Astrocyte (in vitro differentiated cells and primary cell): ENCODE measurements around the gene ASB7. TPM values are rescaled to one million over a fixed set of nuclear protein-coding genes. Genes with fewer than 3 reads are reported as not detected.

Experiments used
- DNase-seq: peaks from one replicate; pipeline ENCODE4 v3.0.0-alpha.2; 2010; ENCODE audit warnings: low read depth
- FAIRE-seq: peaks from 2 replicates; lab custom pipeline; 2011; peaks lifted over from hg19 to GRCh38; lab: Jason Lieb, UNC
- H2AFZ ChIP-seq: 2 replicates; pipeline ENCODE4 v1.6.0; 2012; ENCODE audit warnings: low read depth, low read length, inconsistent platforms
- H3K27ac ChIP-seq: 2 replicates; pipeline ENCODE4 v1.5.1; 2011; ENCODE audit warnings: low read depth, low read length, inconsistent platforms
- H3K27me3 ChIP-seq: 2 replicates; pipeline ENCODE4 v1.6.0; 2011; ENCODE audit warnings: low read length, inconsistent platforms; ENCODE audit not compliant: insufficient read depth
- H3K36me3 ChIP-seq: 2 replicates; pipeline ENCODE4 v1.5.1; 2011; ENCODE audit warnings: low read length, inconsistent platforms; ENCODE audit not compliant: insufficient read depth
- H3K4me1 ChIP-seq: 2 replicates; pipeline ENCODE4 v1.5.1; 2011; ENCODE audit warnings: low read length, inconsistent platforms; ENCODE audit not compliant: insufficient read depth
- H3K4me2 ChIP-seq: 2 replicates; pipeline ENCODE4 v1.6.0; 2012; ENCODE audit warnings: low read length, inconsistent platforms
- H3K4me3 ChIP-seq: 2 replicates; pipeline ENCODE4 v1.5.1; 2011; ENCODE audit warnings: low read depth, mild to moderate bottlenecking, low read length, inconsistent platforms; ENCODE audit not compliant: insufficient read depth
- H3K79me2 ChIP-seq: 2 replicates; pipeline ENCODE4 v1.6.0; 2012; ENCODE audit warnings: mild to moderate bottlenecking, low read length, inconsistent platforms; ENCODE audit not compliant: insufficient read depth
- H3K9ac ChIP-seq: 2 replicates; pipeline ENCODE4 v1.6.0; 2012; ENCODE audit warnings: mild to moderate bottlenecking, low read length, inconsistent platforms
- H3K9me3 ChIP-seq: 2 replicates; pipeline ENCODE4 v1.5.1; 2012; ENCODE audit warnings: low read depth, mild to moderate bottlenecking, low read length, inconsistent platforms; ENCODE audit not compliant: insufficient read depth
- H4K20me1 ChIP-seq: 2 replicates; pipeline ENCODE4 v1.6.0; 2012; ENCODE audit warnings: low read length, inconsistent platforms; ENCODE audit not compliant: insufficient read depth
- H3K27ac Mint-ChIP-seq: one replicate; pipeline ENCODE4 v1.8.0; 2021; ENCODE audit warnings: mild to moderate bottlenecking, mixed read lengths; ENCODE audit not compliant: unreplicated experiment
- H3K27me3 Mint-ChIP-seq: one replicate; pipeline ENCODE4 v1.8.0; 2021; ENCODE audit warnings: low read depth, mixed read lengths; ENCODE audit not compliant: unreplicated experiment
- H3K36me3 Mint-ChIP-seq: one replicate; pipeline ENCODE4 v1.8.0; 2021; ENCODE audit warnings: low read depth, mixed read lengths; ENCODE audit not compliant: unreplicated experiment
- H3K4me1 Mint-ChIP-seq: one replicate; pipeline ENCODE4 v1.8.0; 2021; ENCODE audit warnings: low read depth, mixed read lengths; ENCODE audit not compliant: unreplicated experiment
- H3K4me3 Mint-ChIP-seq: one replicate; pipeline ENCODE4 v1.8.0; 2021; ENCODE audit warnings: mild to moderate bottlenecking, moderate library complexity, mixed read lengths; ENCODE audit not compliant: unreplicated experiment
- H3K9me3 Mint-ChIP-seq: one replicate; pipeline ENCODE4 v1.8.0; 2021; ENCODE audit warnings: mild to moderate bottlenecking, mixed read lengths; ENCODE audit not compliant: unreplicated experiment
- EZH2 ChIP-seq: IDR thresholded peaks from 2 replicates; pipeline ENCODE4 v1.6.1; 2012; ENCODE audit warnings: mild to moderate bottlenecking, low read length, inconsistent platforms; ENCODE audit not compliant: insufficient read depth
- total RNA-seq: library from RNA; stranded (reverse); gene quantifications from 2 replicates; pipeline ENCODE4 v1.2.1, GENCODE V29; 2021
- TF ChIP-seq, protein P1 (sequence below): IDR thresholded peaks from 2 replicates; pipeline ENCODE4 v1.5.1; 2011; ENCODE audit warnings: low read depth, mild to moderate bottlenecking, inconsistent platforms, low read length, moderate library complexity; ENCODE audit not compliant: insufficient read depth

The ASB7 gene
- total RNA-seq, 1 donor from 2014 or later = 14.4 TPM

- H3K4me2 ChIP-seq = no peak overlapping the region
- DNase-seq (no peak), FAIRE-seq (no peak)
- Mint-ChIP-seq H3K27ac (no peak overlapping the region), H3K27me3 (peaks cover 12% of the 10 kb centered on the region), H3K9me3 (peaks cover 25% of the 10 kb centered on the region), H3K4me1 (peaks cover 9% of the 10 kb centered on the region), H3K4me3 (no peak overlapping the region), H3K36me3 (peaks cover 2% of the 10 kb centered on the region)
- no peaks in the 10 kb centered on the region for H3K9me3 ChIP-seq
- no peaks in the 10 kb centered on the region for H4K20me1 ChIP-seq
- no peaks in the 10 kb centered on the region for H3K27me3 ChIP-seq
- no peak overlapping the region for H3K9ac ChIP-seq
- no peaks in the 10 kb centered on the region for H3K79me2 ChIP-seq
- H3K36me3 ChIP-seq = no peaks in the 10 kb centered on the region
- no peak overlapping the region for H3K4me3 ChIP-seq
- TF ChIP-seq, protein P1, sequence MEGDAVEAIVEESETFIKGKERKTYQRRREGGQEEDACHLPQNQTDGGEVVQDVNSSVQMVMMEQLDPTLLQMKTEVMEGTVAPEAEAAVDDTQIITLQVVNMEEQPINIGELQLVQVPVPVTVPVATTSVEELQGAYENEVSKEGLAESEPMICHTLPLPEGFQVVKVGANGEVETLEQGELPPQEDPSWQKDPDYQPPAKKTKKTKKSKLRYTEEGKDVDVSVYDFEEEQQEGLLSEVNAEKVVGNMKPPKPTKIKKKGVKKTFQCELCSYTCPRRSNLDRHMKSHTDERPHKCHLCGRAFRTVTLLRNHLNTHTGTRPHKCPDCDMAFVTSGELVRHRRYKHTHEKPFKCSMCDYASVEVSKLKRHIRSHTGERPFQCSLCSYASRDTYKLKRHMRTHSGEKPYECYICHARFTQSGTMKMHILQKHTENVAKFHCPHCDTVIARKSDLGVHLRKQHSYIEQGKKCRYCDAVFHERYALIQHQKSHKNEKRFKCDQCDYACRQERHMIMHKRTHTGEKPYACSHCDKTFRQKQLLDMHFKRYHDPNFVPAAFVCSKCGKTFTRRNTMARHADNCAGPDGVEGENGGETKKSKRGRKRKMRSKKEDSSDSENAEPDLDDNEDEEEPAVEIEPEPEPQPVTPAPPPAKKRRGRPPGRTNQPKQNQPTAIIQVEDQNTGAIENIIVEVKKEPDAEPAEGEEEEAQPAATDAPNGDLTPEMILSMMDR = no peak
- TF ChIP-seq EZH2 = no peak
- peaks cover 5% of the 10 kb centered on the region for H3K4me1 ChIP-seq
- H3K27ac ChIP-seq = no peak overlapping the region
- H2AFZ ChIP-seq = no peak overlapping the region
These were observed 79.0 kb downstream of the ASB7 start for GRCh38 chr15:100681335-100681746.

GRCh38 chr15:100682468-100682867 is 80.1 kb downstream of the ASB7 start:
- H3K79me2 ChIP-seq = no peaks in the 10 kb centered on the region
- H3K4me1 Mint-ChIP-seq = peaks cover 9% of the 10 kb centered on the region
- no peak for FAIRE-seq

DNA sequence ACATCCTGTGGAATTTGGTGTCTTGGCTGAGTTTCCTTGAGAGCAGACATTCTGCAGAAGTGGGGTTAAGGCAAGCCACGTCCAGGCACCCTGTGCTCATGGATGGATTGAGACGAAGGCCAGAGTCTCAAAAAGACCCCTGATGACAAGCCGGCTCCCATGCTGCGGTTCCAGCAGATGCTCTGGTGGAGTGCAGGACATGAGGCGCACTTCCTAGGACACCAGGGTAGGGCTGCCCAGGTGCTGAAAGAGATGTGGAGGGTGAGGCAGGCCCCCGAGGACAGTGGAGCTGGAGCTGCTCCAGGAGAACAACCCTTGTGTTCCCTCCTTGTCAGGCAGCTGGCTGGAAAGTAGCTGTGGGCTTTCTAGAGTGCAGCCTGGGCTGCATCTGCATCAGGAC is 81.0 kb downstream of the ASB7 start:
- TF ChIP-seq, protein P1 = no peak
- no peak for TF ChIP-seq EZH2
- no peak for FAIRE-seq

More at GRCh38 chr15:100682468-100682867, 80.1 kb downstream of the ASB7 start:
- peaks cover 2% of the 10 kb centered on the region for H3K36me3 Mint-ChIP-seq
- Histone ChIP-seq H3K27me3 (no peaks in the 10 kb centered on the region), H3K9ac (no peak overlapping the region), H3K4me1 (peaks cover 12% of the 10 kb centered on the region), H3K4me2 (no peak overlapping the region), H2AFZ (no peak overlapping the region), H3K4me3 (no peak overlapping the region), H3K36me3 (no peaks in the 10 kb centered on the region), H3K27ac (no peak overlapping the region), H3K9me3 (no peaks in the 10 kb centered on the region), H4K20me1 (no peaks in the 10 kb centered on the region)
- no peak overlapping the region for H3K4me3 Mint-ChIP-seq
- H3K9me3 Mint-ChIP-seq = peaks cover 19% of the 10 kb centered on the region
- no peak for TF ChIP-seq EZH2
- TF ChIP-seq, protein P1 = no peak
- H3K27ac Mint-ChIP-seq = no peak overlapping the region
- no peak for DNase-seq
- peaks cover 8% of the 10 kb centered on the region for H3K27me3 Mint-ChIP-seq

More for the DNA sequence above, 81.0 kb downstream of the ASB7 start:
- Mint-ChIP-seq H3K4me3 (no peak overlapping the region), H3K9me3 (peaks cover 14% of the 10 kb centered on the region), H3K27ac (no peak overlapping the region), H3K4me1 (peaks cover 14% of the 10 kb centered on the region), H3K36me3 (peaks cover 2% of the 10 kb centered on the region), H3K27me3 (peaks cover 4% of the 10 kb centered on the region)
- no peak overlapping the region for H3K9ac ChIP-seq
- no peaks in the 10 kb centered on the region for H4K20me1 ChIP-seq
- H3K79me2 ChIP-seq = no peaks in the 10 kb centered on the region
- H3K4me2 ChIP-seq = no peak overlapping the region
- H3K4me1 ChIP-seq = peaks cover 20% of the 10 kb centered on the region
- no peaks in the 10 kb centered on the region for H3K36me3 ChIP-seq
- DNase-seq = no peak
- H3K4me3 ChIP-seq = no peak overlapping the region
- no peak overlapping the region for H2AFZ ChIP-seq
- no peaks in the 10 kb centered on the region for H3K27me3 ChIP-seq
- H3K27ac ChIP-seq = no peak overlapping the region
- no peaks in the 10 kb centered on the region for H3K9me3 ChIP-seq
